K562 (cell line): ENCODE measurements around the gene NEK1. TPM values are rescaled to one million over a fixed set of nuclear protein-coding genes. Genes with fewer than 3 reads are reported as not detected.

Experiments
- ATAC-seq: fragments of 200-7000 bp; cut with Tn5 transposase; 3 replicates; pipeline ENCODE4 v1.9.1; 2020; ENCODE audit warnings: moderate library complexity
- BruUV-seq: library from RNA; stranded (reverse); fragments of 400-500 nt; replicated peaks from 2 replicates; lab custom pipeline; 2021; lab: Mats Ljungman, UMichigan
- CTCF ChIA-PET: fragments of 300-600 bp; formaldehyde crosslinking; extraction: SDS; loops from one replicate; lab custom pipeline; 2021; ENCODE audit warnings: low intra/inter-chr PET ratio; lab: Yijun Ruan, JAX
- POLR2A ChIA-PET: fragments of 300-600, 350-650 bp; sonication (Branson Sonifier 250); formaldehyde crosslinking; extraction: SDS; loops from one replicate; lab custom pipeline; 2021; ENCODE audit warnings: antibody characterized with exemption, inconsistent platforms; lab: Yijun Ruan, JAX
- DNase-seq, 4 experiments: peaks; one replicate each; pipeline versions ENCODE4 v3.0.0 to v3.0.0-alpha.2; 2011 to 2018; ENCODE audit warnings: low spot score in 3 of 4, mixed read lengths in 3 of 4; ENCODE audit errors: extremely low read depth in 1 of 4
- FAIRE-seq: peaks from 2 replicates; lab custom pipeline; 2011; peaks lifted over from hg19 to GRCh38; lab: Jason Lieb, UNC
- H2AFZ ChIP-seq: 2 replicates; pipeline ENCODE4 v1.6.0; 2011; ENCODE audit warnings: low read depth, low read length, control low read depth, inconsistent platforms
- H3K27ac ChIP-seq: fragments of 200-600 bp; 3 replicates; pipeline ENCODE4 v1.8.0; 2011; ENCODE audit warnings: low read depth, mild to moderate bottlenecking, control low read depth, inconsistent platforms, low read length, moderate library complexity, mixed read lengths; ENCODE audit errors: extremely low read depth
- H3K27me3 ChIP-seq, 2 experiments: fragments of 300-600 bp in 1 of 2; 2 replicates in 1 of 2; 3 replicates in 1 of 2; pipeline versions ENCODE4 v1.6.0 to v1.8.0; 2011; ENCODE audit warnings: inconsistent platforms in 2 of 2, low read length in 2 of 2, mild to moderate bottlenecking in 1 of 2, mixed read lengths in 1 of 2, moderate library complexity in 1 of 2; ENCODE audit not compliant: control insufficient read depth in 2 of 2, insufficient read depth in 2 of 2
- H3K36me3 ChIP-seq: fragments of 300-600 bp; 3 replicates; pipeline ENCODE4 v1.8.0; 2011; ENCODE audit warnings: mild to moderate bottlenecking, low read length, inconsistent platforms; ENCODE audit not compliant: control insufficient read depth, insufficient read depth
- H3K4me1 ChIP-seq, 2 experiments: fragments of 200-600 bp in 1 of 2; replicated peaks in 1 of 2; 2 replicates in 1 of 2; 3 replicates in 1 of 2; pipeline versions ENCODE4 v1.5.1 to v1.8.0; 2011; ENCODE audit warnings: inconsistent platforms in 2 of 2, low read length in 2 of 2, mild to moderate bottlenecking in 1 of 2, mixed read lengths in 1 of 2, moderate library complexity in 1 of 2; ENCODE audit not compliant: control insufficient read depth in 2 of 2, insufficient read depth in 2 of 2
- H3K4me2 ChIP-seq: 2 replicates; pipeline ENCODE4 v1.6.1; 2011; ENCODE audit warnings: low read length, control low read depth, inconsistent platforms, mixed read lengths; ENCODE audit not compliant: insufficient read depth
- H3K4me3 ChIP-seq: fragments of 200-600 bp; sonication (generic), shearing (Covaris generic); 2 replicates; pipeline ENCODE4 v1.5.1; 2016; ENCODE audit warnings: control low read depth, inconsistent platforms
- H3K79me2 ChIP-seq: fragments of 200-600 bp; 3 replicates; pipeline ENCODE4 v1.8.0; 2011; ENCODE audit warnings: low read length, inconsistent platforms; ENCODE audit not compliant: control insufficient read depth, insufficient read depth
- H3K9ac ChIP-seq, 2 experiments: 2 replicates each; pipeline versions ENCODE4 v1.6.0 to v1.6.1; 2011; ENCODE audit warnings: low read depth in 2 of 2, low read length in 2 of 2, control low read depth in 1 of 2, inconsistent platforms in 1 of 2, mild to moderate bottlenecking in 1 of 2, mixed read lengths in 1 of 2; ENCODE audit not compliant: insufficient read depth in 1 of 2
- H3K9me1 ChIP-seq: one replicate; pipeline ENCODE4 v1.6.0; 2011; ENCODE audit warnings: inconsistent platforms, mild to moderate bottlenecking, low read length, moderate library complexity; ENCODE audit not compliant: control insufficient read depth, insufficient read depth
- H3K9me3 ChIP-seq: replicated peaks from 2 replicates; pipeline ENCODE4 v1.5.1; 2011; ENCODE audit warnings: low read depth, low read length, inconsistent platforms; ENCODE audit not compliant: control insufficient read depth, insufficient read depth
- H4K20me1 ChIP-seq: replicated peaks from 2 replicates; pipeline ENCODE4 v1.6.1; 2011; ENCODE audit warnings: low read length, inconsistent platforms, mixed read lengths; ENCODE audit not compliant: control insufficient read depth, insufficient read depth
- WGBS: fragments of 100-300 bp; shearing (Covaris generic); methylation state at CpG from one replicate; pipeline ENCODE4 v1.1.6; 2016; ENCODE audit warnings: low coverage, mixed read lengths; ENCODE audit not compliant: insufficient coverage; ENCODE audit errors: missing lambda C conversion rate; 5-methylcytosine and 5-hydroxymethylcytosine counted together
- in situ Hi-C: fragments of 300-500 bp; cut with MboI; formaldehyde crosslinking; loops from 4 replicates; pipeline ENCODE4 v1.15.0; 2018; ENCODE audit warnings: inconsistent platforms, mixed read lengths
- intact Hi-C: fragments of 100-400 bp; cut with micrococcal nuclease; formaldehyde crosslinking; loops from 2 replicates; pipeline ENCODE4 v1.14.2; 2022
- polyA plus RNA-seq, 8 experiments: library from polyadenylated mRNA; depleted of rRNA in 4 of 8; stranded (reverse) in 5 of 8; unstranded in 3 of 8; fragments of >200 nt; fragmentation: Nextera tagmentation in 2 of 8; fragmentation: Illumina TruSeq in 1 of 8; extraction: Ambion mirVana in 2 of 8; extraction: Trizol in 1 of 8; gene quantifications; 2 replicates each; pipeline versions ENCODE4 v1.2.1 to v1.2.3, GENCODE V29; 2011 to 2014; ENCODE audit warnings: inconsistent platforms in 1 of 8, missing spikeins in 1 of 8
- total RNA-seq, 7 experiments: library from RNA; depleted of rRNA in 6 of 7; stranded (reverse); fragments of >200 nt in 6 of 7; fragmentation: Illumina TruSeq in 2 of 7; extraction: Trizol in 2 of 7; gene quantifications; 2 replicates each; pipeline versions ENCODE4 v1.2.1 to v1.2.3, GENCODE V29; 2011 to 2021; ENCODE audit warnings: low replicate concordance in 1 of 7
- TF ChIP-seq, protein P1 (sequence below): fragments of 450-650 bp; formaldehyde crosslinking; IDR thresholded peaks from 2 replicates; pipeline ENCODE4 v1.4.0; 2020; ENCODE audit warnings: mild to moderate bottlenecking, moderate library complexity

Gene NEK1
- total and polyA plus RNA-seq, 9 of the 15 experiments (the other 6 are each of a cell fraction or from before 2014, with no cell fraction given): 6.2 to 15.7 (median 10.3) TPM

DNA sequence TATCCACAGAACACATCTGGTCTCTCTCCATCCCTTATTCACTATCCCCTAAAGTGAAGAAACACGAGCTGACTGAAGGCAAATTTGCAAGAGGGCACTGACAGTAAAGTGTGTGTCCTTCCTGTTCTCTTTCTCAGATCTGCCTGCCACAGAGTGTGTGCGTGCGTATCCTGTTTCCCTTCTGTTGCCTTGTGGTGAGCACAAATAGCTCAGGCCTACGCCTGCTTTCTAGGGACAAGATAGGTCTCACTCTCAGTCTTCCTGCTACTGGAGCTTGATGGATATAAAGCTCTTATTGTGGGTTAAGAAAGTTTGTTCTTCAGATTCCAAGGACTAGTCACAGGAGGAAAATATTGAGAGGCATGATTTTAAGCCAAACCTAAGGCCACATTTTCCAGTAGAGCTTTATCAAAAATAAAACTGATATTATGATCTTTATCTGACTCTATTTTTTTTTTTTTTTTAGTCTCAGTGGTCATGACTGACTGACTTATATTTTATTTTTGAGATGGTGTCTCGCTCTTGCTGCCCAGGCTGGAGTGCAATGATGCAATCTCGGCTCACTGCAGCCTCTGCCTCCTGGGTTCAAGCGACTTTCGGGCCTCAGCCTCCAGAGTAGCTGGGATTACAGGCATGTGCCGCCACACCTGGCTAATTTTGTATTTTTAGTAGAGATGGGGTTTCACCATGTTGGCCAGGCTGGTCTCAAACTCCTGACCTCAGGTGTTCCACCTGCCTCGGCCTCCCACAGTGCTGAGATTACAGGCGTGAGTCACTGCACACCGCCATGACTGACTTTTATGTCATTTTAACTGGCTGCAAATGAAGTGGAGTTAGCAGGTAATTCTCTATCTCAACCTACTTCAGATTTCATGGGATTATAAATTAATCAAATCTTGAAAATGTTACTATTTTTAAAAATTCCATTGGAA lies 201.3 kb downstream of the NEK1 start:
- H3K36me3 ChIP-seq: no peaks in the 10 kb centered on the region
- DNase-seq: no peak
- WGBS: 75% methylated on average over 8 of the region's 12 CpGs
- no peaks in the 10 kb centered on the region for H3K27me3 ChIP-seq
- no peak overlapping the region for H2AFZ ChIP-seq
- TF ChIP-seq, protein P1, sequence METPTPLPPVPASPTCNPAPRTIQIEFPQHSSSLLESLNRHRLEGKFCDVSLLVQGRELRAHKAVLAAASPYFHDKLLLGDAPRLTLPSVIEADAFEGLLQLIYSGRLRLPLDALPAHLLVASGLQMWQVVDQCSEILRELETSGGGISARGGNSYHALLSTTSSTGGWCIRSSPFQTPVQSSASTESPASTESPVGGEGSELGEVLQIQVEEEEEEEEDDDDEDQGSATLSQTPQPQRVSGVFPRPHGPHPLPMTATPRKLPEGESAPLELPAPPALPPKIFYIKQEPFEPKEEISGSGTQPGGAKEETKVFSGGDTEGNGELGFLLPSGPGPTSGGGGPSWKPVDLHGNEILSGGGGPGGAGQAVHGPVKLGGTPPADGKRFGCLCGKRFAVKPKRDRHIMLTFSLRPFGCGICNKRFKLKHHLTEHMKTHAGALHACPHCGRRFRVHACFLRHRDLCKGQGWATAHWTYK (CRISPR knock-in tag): no peak
- TF ChIP-seq, all 486 proteins: peak for 0
- H3K27ac ChIP-seq: no peak overlapping the region
- in situ Hi-C loops (no loop called here), intact Hi-C loops (no loop called here)
- no peaks in the 10 kb centered on the region for H3K4me1 ChIP-seq
- ChIA-PET POLR2A (interaction anchor here (0.6 kb wide), 1 partner anchor 170 kb away, joined by 3 read pairs; no protein-coding TSS in a partner anchor), CTCF (no interaction called here)
- FAIRE-seq (no peak), ATAC-seq (0 out of 3 replicates have a peak, but pooled peaks have one; percentile 27)
- H3K79me2 ChIP-seq: no peaks in the 10 kb centered on the region
- no peaks in the 10 kb centered on the region for H3K9me1 ChIP-seq
- no peak overlapping the region for H3K9ac ChIP-seq
- no TSS peak for BruUV-seq
- no peaks in the 10 kb centered on the region for H4K20me1 ChIP-seq
- H3K4me3 ChIP-seq: no peak overlapping the region
- no peaks in the 10 kb centered on the region for H3K9me3 ChIP-seq
- no peak overlapping the region for H3K4me2 ChIP-seq
